Astrocyte of the cerebellum (primary cell): Measurements from ENCODE around the gene ST8SIA6.

Source experiments
- DNase-seq: peaks from one replicate; pipeline ENCODE4 v3.0.0-alpha.2; 2011; ENCODE audit warnings: low read depth
- H3K4me3 ChIP-seq: 2 replicates; pipeline ENCODE4 v1.5.1; 2011; ENCODE audit warnings: mild to moderate bottlenecking, low read depth, low read length, moderate library complexity
- in situ Hi-C: cut with HindIII; loops from 2 replicates; pipeline ENCODE4 v1.10.0; 2017; ENCODE audit warnings: low sequenced_read_pairs
- TF ChIP-seq, protein P1 (sequence below): IDR thresholded peaks from 2 replicates; pipeline ENCODE4 v1.5.1; 2012; ENCODE audit warnings: low read length, low read depth, moderate library complexity, mild to moderate bottlenecking; ENCODE audit errors: missing control alignments

Gene ST8SIA6

DNA sequence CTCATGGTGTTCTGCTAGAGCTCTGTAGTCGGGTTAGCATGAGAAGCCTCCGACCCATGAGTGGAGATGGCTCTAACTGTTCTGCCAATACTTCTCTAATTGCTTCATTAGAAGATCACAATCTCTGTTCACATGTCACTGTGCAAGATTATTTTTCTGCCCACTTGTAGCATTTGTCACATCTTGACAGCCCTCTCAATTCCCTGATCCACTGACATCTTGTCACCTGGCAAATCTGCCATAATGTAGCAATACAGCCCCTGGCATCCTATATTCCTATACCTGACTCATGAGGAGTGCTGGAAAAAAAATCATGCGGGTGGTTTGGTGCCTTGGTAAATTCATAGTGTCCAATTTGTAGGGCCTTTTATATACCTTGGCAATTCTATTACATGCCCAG is 58.4 kb downstream of the ST8SIA6 start:
- DNase-seq, result no peak
- in situ Hi-C loops, result no loop called here
- TF ChIP-seq, protein P1, sequence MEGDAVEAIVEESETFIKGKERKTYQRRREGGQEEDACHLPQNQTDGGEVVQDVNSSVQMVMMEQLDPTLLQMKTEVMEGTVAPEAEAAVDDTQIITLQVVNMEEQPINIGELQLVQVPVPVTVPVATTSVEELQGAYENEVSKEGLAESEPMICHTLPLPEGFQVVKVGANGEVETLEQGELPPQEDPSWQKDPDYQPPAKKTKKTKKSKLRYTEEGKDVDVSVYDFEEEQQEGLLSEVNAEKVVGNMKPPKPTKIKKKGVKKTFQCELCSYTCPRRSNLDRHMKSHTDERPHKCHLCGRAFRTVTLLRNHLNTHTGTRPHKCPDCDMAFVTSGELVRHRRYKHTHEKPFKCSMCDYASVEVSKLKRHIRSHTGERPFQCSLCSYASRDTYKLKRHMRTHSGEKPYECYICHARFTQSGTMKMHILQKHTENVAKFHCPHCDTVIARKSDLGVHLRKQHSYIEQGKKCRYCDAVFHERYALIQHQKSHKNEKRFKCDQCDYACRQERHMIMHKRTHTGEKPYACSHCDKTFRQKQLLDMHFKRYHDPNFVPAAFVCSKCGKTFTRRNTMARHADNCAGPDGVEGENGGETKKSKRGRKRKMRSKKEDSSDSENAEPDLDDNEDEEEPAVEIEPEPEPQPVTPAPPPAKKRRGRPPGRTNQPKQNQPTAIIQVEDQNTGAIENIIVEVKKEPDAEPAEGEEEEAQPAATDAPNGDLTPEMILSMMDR, result no peak
- H3K4me3 ChIP-seq, result no peak overlapping the region

DNA sequence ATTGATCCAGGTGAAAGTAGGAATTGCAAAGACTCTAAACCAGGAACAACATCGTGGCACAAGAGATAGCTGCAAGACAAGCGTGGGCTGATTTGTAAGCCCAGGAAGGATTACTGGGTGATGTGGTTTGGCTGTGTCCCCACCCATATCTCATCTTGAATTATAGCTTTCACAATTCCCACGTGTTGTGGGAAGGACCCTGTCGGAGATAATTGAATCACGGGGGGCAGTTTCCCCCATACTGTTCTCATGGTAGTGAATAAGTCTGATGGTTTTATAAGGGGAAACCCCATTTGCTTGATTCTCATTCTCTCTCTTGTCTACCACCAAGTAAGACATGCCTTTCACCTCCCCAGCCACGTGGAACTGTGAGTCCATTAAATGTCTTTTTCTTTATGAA is 59.5 kb downstream of the ST8SIA6 start:
- no peak for DNase-seq
- no peak overlapping the region for H3K4me3 ChIP-seq
- TF ChIP-seq, protein P1, result no peak
- in situ Hi-C loops, result no loop called here

DNA sequence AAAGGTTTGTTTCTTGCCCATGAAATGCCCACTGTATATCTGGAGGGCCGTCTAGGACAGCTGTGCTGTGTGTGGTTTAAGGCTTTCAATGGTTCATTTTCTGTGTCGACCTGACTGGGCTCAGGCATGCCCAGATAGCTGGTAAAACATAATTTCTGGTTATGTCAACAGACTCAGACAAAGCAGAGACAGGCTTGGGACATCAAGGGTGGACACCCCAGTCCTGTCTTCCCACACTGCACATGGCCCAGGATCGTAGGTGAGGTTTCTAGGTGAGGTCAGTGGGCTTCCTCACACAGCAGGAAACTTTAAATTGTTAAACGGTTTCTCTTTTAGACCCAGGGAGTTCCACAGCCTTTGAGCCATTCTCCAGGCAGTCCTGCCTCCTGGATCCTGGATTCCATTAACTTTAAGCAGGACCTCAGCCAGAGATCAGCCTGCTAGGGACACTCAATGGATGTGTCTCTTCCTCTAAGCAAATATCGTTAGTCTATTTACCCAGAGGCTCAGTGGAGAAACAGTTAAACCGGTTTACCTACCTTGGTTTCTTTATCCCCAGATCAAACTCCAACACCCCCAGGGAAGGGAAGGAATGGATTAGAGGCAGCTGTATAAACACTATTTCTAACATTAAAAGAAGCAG is 66.4 kb downstream of the ST8SIA6 start:
- in situ Hi-C loops, result no loop called here
- no peak for DNase-seq
- no peak overlapping the region for H3K4me3 ChIP-seq
- TF ChIP-seq, protein P1, result no peak

DNA sequence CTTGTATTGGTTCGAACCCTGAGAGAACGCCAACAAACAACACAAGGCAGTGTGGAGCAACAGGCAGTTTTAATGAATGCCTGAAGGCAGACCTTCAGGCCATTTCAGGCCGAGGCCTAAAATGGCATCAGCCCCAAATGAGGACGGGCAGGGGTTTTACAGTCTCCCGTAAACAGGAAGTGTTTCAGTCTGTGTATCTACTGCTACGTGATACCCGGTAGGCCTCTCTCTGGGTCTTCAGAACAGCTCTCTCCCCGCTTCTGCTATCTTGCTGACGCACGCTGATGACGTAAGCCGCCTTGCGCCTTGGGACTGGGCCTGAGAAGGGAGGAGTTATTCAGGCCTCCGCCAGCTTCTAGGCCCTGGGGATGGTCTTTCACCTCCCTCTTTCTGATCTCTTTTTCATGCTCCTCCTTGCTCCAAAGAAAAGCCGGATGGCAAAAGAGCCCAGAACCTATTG is 67.7 kb downstream of the ST8SIA6 start:
- in situ Hi-C loops, result no loop called here
- H3K4me3 ChIP-seq, result no peak overlapping the region
- no peak for DNase-seq
- TF ChIP-seq, protein P1, result no peak

DNA sequence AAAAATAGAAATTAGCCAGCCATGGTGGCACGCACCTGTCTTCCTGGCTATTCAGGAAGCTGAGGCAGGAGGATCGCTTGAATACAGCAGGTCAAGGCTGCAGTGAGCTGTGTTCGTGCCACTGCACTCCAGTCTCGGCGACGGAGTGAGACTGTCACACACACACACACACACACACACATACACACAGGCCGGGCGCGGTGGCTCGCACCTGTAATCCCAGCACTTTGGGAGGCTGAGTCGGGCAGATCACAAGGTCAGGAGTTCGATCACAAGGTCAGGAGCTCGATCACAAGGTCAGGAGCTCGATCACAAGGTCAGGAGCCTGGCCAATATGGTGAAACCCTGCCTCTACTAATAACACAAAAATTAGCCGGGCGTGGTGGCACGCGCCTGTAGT is 68.4 kb downstream of the ST8SIA6 start:
- in situ Hi-C loops, result no loop called here
- TF ChIP-seq, protein P1, result no peak

DNA sequence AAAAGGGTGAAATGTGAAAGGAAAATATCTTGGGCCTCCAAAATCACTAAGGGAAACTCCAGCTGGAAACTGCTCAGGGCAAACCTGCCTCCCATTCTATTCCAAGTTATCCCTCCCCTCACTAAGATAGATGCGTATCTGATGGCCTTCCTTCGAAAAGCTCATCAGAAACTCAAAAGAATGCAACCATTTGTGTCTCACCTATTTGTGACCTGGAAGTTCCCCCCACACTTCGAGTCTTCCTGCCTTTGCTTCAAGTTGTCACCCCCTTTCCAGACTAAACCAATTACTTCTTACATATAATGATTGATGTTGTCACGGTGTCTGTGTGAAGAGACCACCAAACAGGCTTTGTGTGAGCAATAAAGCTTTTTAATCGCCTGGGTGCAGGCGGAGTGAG is 69.3 kb downstream of the ST8SIA6 start:
- in situ Hi-C loops, result no loop called here
- no peak for DNase-seq
- TF ChIP-seq, protein P1, result no peak
- no peak overlapping the region for H3K4me3 ChIP-seq

More for the DNA sequence above, 68.4 kb downstream of the ST8SIA6 start:
- H3K4me3 ChIP-seq, result no peak overlapping the region
- no peak for DNase-seq
